PC-3 (cell line): Measurements from ENCODE around the gene SLC30A3. TPM values are rescaled to one million over a fixed set of nuclear protein-coding genes. Genes with fewer than 3 reads are reported as not detected.

ENCODE experiments used
- ATAC-seq: fragments of 200-7000 bp; cut with Tn5 transposase; 2 replicates; pipeline ENCODE4 v1.9.1; 2020; ENCODE audit warnings: mild to moderate bottlenecking, moderate library complexity
- BruUV-seq: library from RNA; stranded (reverse); fragments of 400-500 nt; replicated peaks from 2 replicates; lab custom pipeline; 2021; lab: Mats Ljungman, UMichigan
- CTCF ChIA-PET: fragments of 300-600 bp; sonication (Branson Sonifier 250); formaldehyde crosslinking; loops from one replicate; lab custom pipeline; 2022; ENCODE audit warnings: antibody characterized with exemption; lab: Charles Lee
- POLR2A ChIA-PET: fragments of 300-600 bp; sonication (Branson Sonifier 250); formaldehyde crosslinking; loops from one replicate; lab custom pipeline; 2022; ENCODE audit warnings: antibody characterized with exemption; ENCODE audit not compliant: unreplicated experiment; lab: Charles Lee
- DNase-seq: peaks from one replicate; pipeline ENCODE4 v3.0.0-alpha.2; 2015
- H2AFZ ChIP-seq: fragments of 300-600 bp; sonication (generic); 2 replicates; pipeline ENCODE4 v1.6.0; 2016; ENCODE audit warnings: antibody characterized with exemption, low read length
- H3F3A ChIP-seq: fragments of 300-600 bp; sonication (generic); one replicate; pipeline ENCODE4 v1.6.0; 2017; ENCODE audit warnings: antibody characterized with exemption, low read length, control low read depth, mild to moderate bottlenecking; ENCODE audit not compliant: unreplicated experiment
- H3K27ac ChIP-seq: fragments of 300-600 bp; sonication (generic); 2 replicates; pipeline ENCODE4 v1.5.1; 2016; ENCODE audit warnings: mild to moderate bottlenecking, low read length
- H3K27me3 ChIP-seq: fragments of 300-600 bp; sonication (generic); 2 replicates; pipeline ENCODE4 v1.6.1; 2016; ENCODE audit warnings: low read length, mixed read lengths
- H3K36me3 ChIP-seq: fragments of 300-600 bp; sonication (generic); 2 replicates; pipeline ENCODE4 v1.6.1; 2016; ENCODE audit warnings: low read depth, mixed run types, low read length, mixed read lengths
- H3K4me1 ChIP-seq: fragments of 300-600 bp; sonication (generic); 2 replicates; pipeline ENCODE4 v1.5.1; 2016; ENCODE audit warnings: low read length; ENCODE audit not compliant: insufficient read depth
- H3K4me2 ChIP-seq: fragments of 300-600 bp; sonication (generic); 2 replicates; pipeline ENCODE4 v1.6.0; 2016; ENCODE audit warnings: low read length
- H3K4me3 ChIP-seq: fragments of 300-600 bp; sonication (generic); 2 replicates; pipeline ENCODE4 v1.5.1; 2016; ENCODE audit warnings: mild to moderate bottlenecking, low read length, mixed read lengths
- H3K79me2 ChIP-seq: fragments of 300-600 bp; sonication (generic); 2 replicates; pipeline ENCODE4 v1.6.1; 2017; ENCODE audit warnings: low read length, mixed read lengths
- H3K9ac ChIP-seq: fragments of 300-600 bp; sonication (generic); 2 replicates; pipeline ENCODE4 v1.6.0; 2016; ENCODE audit warnings: mild to moderate bottlenecking, low read length
- H3K9me2 ChIP-seq: fragments of 300-600 bp; sonication (generic); replicated peaks from 2 replicates; pipeline ENCODE4 v1.6.1; 2016; ENCODE audit warnings: mixed run types, low read length, mixed read lengths
- H3K9me3 ChIP-seq: fragments of 300-600 bp; sonication (generic); 2 replicates; pipeline ENCODE4 v1.6.1; 2016; ENCODE audit warnings: low read length, mixed read lengths
- H4K20me1 ChIP-seq: fragments of 300-600 bp; sonication (generic); 2 replicates; pipeline ENCODE4 v1.6.1; 2016; ENCODE audit warnings: low read length, mixed read lengths
- CTCF ChIP-seq: fragments of 300-600 bp; sonication (generic); conservative IDR thresholded peaks from 2 replicates; pipeline ENCODE4 v1.5.1; 2017; ENCODE audit warnings: antibody characterized with exemption, low read depth, mild to moderate bottlenecking, low read length
- EZH2 ChIP-seq: fragments of 300-600 bp; sonication (generic); IDR thresholded peaks from one replicate; pipeline ENCODE4 v1.6.1; 2017; ENCODE audit warnings: antibody characterized with exemption, mild to moderate bottlenecking, low read length; ENCODE audit not compliant: unreplicated experiment
- EZH2phosphoT487 ChIP-seq: fragments of 300-600 bp; sonication (generic); IDR thresholded peaks from 2 replicates; pipeline ENCODE4 v1.6.1; 2018; ENCODE audit warnings: mild to moderate bottlenecking, antibody characterized with exemption, low read length, borderline replicate concordance
- intact Hi-C: fragments of 100-400 bp; cut with micrococcal nuclease; formaldehyde crosslinking; loops from 2 replicates; pipeline ENCODE4 v1.9.0; 2023
- total RNA-seq: library from RNA; depleted of rRNA; stranded (reverse); fragments of >200 nt; gene quantifications from 2 replicates; pipeline ENCODE4 v1.2.3, GENCODE V29; 2014

Gene SLC30A3
- total RNA-seq, 1 experiment from 2014 or later = 0.36 TPM

- peaks cover 7% of the 10 kb centered on the region; the same call in 1 of the 2 replicates for H3K4me1 ChIP-seq
- H3K9me2 ChIP-seq = no peaks in the 10 kb centered on the region
- H3K27ac ChIP-seq = no peak overlapping the region
- no TSS peak for BruUV-seq
- ChIA-PET POLR2A (no interaction called here), CTCF (no interaction called here)
- H3K4me3 ChIP-seq = no peak overlapping the region
- no peak overlapping the region for H3K4me2 ChIP-seq
- no peak for TF ChIP-seq CTCF
- TF ChIP-seq EZH2 = no peak
- no peak for TF ChIP-seq EZH2phosphoT487
- no peaks in the 10 kb centered on the region for H3K27me3 ChIP-seq
- H3K9ac ChIP-seq = no peak overlapping the region
- peaks cover 32% of the 10 kb centered on the region; the same call in 1 of the 2 replicates for H3K36me3 ChIP-seq
- no peak overlapping the region for H2AFZ ChIP-seq
- no peak for ATAC-seq
- intact Hi-C loops = no loop called here
- H4K20me1 ChIP-seq = no peaks in the 10 kb centered on the region
- no peaks in the 10 kb centered on the region for H3F3A ChIP-seq
- no peaks in the 10 kb centered on the region for H3K9me3 ChIP-seq
- DNase-seq = no peak
- peaks cover 9% of the 10 kb centered on the region; the same call in 1 of the 2 replicates for H3K79me2 ChIP-seq
These were observed 57.6 kb downstream of the SLC30A3 start for GRCh38 chr2:27205206-27205605.

- H3K9me3 ChIP-seq = no peaks in the 10 kb centered on the region
- H3K9ac ChIP-seq = no peak overlapping the region
- H3K27me3 ChIP-seq = no peaks in the 10 kb centered on the region
- H2AFZ ChIP-seq = no peak overlapping the region
- H3K27ac ChIP-seq = no peak overlapping the region
- TF ChIP-seq EZH2phosphoT487 (no peak), EZH2 (no peak), CTCF (no peak)
- BruUV-seq = no TSS peak
- DNase-seq = no peak
- no peaks in the 10 kb centered on the region for H3K9me2 ChIP-seq
- ChIA-PET POLR2A (no interaction called here), CTCF (no interaction called here)
- no peak overlapping the region for H3K4me2 ChIP-seq
- H3K4me1 ChIP-seq = peaks cover under 1% of the 10 kb centered on the region; the same call in 1 of the 2 replicates
- no peaks in the 10 kb centered on the region for H3F3A ChIP-seq
- no peak for ATAC-seq
- H3K4me3 ChIP-seq = no peak overlapping the region
- intact Hi-C loops = no loop called here
- no peaks in the 10 kb centered on the region for H4K20me1 ChIP-seq
- H3K79me2 ChIP-seq = peaks cover 9% of the 10 kb centered on the region; the same call in 1 of the 2 replicates
- H3K36me3 ChIP-seq = peaks cover 33% of the 10 kb centered on the region; the same call in 1 of the 2 replicates
These were observed 58.3 kb downstream of the SLC30A3 start for GRCh38 chr2:27204566-27204965.

- intact Hi-C loops = no loop called here
- ChIA-PET POLR2A (interaction anchor here (0.6 kb wide), 1 partner anchor 112 kb away, joined by 11 read pairs; no protein-coding TSS in a partner anchor), CTCF (no interaction called here)
- Histone ChIP-seq H3F3A (no peaks in the 10 kb centered on the region), H2AFZ (no peak overlapping the region), H3K79me2 (peaks cover 5% of the 10 kb centered on the region; the same call in 1 of the 2 replicates), H3K9ac (no peak overlapping the region), H3K4me3 (no peak overlapping the region), H3K9me3 (no peaks in the 10 kb centered on the region), H3K4me2 (no peak overlapping the region), H3K36me3 (peaks cover 33% of the 10 kb centered on the region; the same call in 1 of the 2 replicates), H3K9me2 (no peaks in the 10 kb centered on the region), H3K4me1 (no peaks in the 10 kb centered on the region), H3K27me3 (no peaks in the 10 kb centered on the region), H4K20me1 (no peaks in the 10 kb centered on the region), H3K27ac (no peak overlapping the region)
- no TSS peak for BruUV-seq
- TF ChIP-seq EZH2 (no peak), CTCF (no peak), EZH2phosphoT487 (no peak)
- DNase-seq (no peak), ATAC-seq (no peak)
These were observed 59.1 kb downstream of the SLC30A3 start for GRCh38 chr2:27203741-27204140.
